Stimulated activated CD8-positive, alpha-beta memory T cell treated with anti-CD3 and anti-CD28 coated beads, Interleukin-4, amount 100 ng/mL, for 1 hour (primary cell): ENCODE data around the gene DHRS4L2.

ENCODE experiments used
- DNase-seq, 2 donors: peaks; one replicate each; pipeline ENCODE4 v3.0.0-alpha.2; 2020; ENCODE audit warnings: low read depth in 2 of 2, low spot score in 1 of 2

Gene DHRS4L2

DNA sequence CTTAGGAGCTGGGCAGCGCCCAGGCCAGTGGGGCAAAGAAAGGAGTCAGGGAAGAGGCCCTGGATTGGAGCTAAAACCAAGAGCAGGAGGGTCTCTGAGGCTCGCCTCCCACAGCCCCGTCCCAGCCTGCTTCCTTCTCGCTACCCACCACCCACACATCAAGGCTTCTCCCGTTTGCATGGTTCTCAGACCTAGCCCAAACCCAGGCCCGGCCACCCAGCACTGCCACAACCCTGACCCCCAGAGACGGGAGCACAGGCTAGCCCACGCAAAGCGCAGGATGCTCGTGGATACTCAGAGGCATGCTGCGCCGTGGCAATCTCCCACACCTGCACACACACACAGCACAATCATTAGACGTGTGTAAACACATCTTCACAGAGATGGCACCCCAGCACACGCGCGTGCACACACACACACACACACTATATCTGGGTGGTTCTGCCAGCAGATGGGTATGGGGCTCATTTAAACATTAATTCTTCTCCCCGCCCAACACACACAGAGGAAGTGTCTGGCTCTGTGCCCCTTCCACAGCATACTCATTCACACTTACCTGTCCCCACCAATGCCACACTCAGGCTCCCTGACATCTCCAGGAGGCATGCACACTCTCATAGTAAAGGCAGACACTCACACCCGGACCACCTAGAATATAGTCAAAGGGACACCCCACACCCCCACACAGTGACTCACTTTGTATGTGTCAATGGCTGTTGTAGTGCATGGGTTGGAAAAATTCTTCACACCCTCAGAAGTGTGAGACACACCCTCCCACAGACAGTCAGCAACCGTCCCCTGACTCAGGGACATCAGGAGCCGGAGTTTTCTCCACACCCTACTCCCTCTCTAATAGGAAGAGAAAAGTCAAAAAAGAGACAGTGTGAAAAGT, 64.2 kb downstream of the DHRS4L2 start:
- peak; percentile 15 to 23 for DNase-seq

GRCh38 chr14:24053548-24054323, 65.0 kb downstream of the DHRS4L2 start:
- DNase-seq = no peak

GRCh38 chr14:24054324-24054641, 65.6 kb downstream of the DHRS4L2 start:
- no peak for DNase-seq

DNA sequence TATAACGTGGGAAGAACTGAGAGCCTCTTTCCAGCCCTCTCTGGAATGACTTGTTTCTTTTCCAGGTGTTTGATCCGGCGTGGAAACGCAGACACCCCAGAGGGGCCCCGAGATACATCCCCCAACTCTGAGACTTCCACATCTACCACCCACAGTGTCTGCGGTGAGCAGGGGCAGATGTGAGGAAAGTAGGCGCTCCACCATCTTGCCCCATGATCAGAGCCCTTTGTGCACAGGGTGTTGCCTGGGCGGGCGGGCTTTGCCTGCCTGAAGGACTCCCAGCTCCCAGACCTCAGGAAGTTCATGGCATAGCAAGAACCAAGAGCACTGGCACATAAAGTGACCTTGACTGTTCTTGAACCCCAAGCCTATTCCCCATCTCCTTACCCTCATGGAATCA, 65.9 kb downstream of the DHRS4L2 start:
- DNase-seq = no peak
